Fibroblast of skin of right quadriceps (primary cell): Measurements from ENCODE around the gene CALHM4.

Source experiments
- DNase-seq: peaks from one replicate; pipeline ENCODE4 v3.0.0-alpha.2; 2013

The CALHM4 gene, protein sequence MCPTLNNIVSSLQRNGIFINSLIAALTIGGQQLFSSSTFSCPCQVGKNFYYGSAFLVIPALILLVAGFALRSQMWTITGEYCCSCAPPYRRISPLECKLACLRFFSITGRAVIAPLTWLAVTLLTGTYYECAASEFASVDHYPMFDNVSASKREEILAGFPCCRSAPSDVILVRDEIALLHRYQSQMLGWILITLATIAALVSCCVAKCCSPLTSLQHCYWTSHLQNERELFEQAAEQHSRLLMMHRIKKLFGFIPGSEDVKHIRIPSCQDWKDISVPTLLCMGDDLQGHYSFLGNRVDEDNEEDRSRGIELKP

GRCh38 chr6:116553451-116553850 lies at the start of gene CALHM4:
Gene CALHM4 (plus strand): TSS chr6:116553751. CDS start chr6:116553794, 43 bp downstream.
- no peak for DNase-seq

- DNase-seq = no peak
Measured at GRCh38 chr6:116507324-116507723, 46.2 kb upstream of the CALHM4 start.

- DNase-seq = no peak
Measured at GRCh38 chr6:116508527-116508926, 45.0 kb upstream of the CALHM4 start.

DNA sequence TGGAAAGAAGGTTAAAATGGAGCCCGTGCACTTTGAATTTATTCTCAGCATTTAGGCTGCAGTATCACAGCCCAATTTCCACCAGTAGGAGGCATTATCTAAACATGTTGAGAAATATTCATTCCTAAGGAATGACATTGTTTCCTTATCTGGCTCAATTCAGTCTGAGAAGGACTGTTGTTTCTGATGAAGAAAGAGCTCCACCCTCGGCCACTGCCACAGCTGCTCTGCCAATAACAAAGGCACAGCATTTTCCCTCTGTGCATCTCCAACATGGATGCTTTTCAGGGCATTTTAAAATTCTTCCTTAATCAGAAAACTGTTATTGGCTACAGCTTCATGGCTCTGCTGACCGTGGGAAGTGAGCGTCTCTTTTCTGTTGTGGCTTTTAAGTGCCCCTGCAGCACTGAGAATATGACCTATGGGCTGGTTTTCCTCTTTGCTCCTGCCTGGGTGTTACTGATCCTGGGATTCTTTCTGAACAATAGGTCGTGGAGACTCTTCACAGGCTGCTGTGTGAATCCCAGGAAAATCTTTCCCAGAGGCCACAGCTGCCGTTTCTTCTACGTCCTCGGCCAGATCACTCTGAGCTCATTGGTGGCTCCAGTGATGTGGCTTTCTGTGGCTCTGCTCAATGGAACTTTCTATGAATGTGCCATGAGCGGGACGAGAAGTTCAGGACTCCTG lies 42.0 kb upstream of the CALHM4 start, which contains the start of gene CALHM5:
Gene CALHM5 (plus strand): TSS at position 216 of the 687 bp plus-strand sequence. CDS start 58 bp downstream, at position 274.
- peak; percentile 85 for DNase-seq

- DNase-seq = no peak
Measured at GRCh38 chr6:116512111-116512559, 41.4 kb upstream of the CALHM4 start.

DNA sequence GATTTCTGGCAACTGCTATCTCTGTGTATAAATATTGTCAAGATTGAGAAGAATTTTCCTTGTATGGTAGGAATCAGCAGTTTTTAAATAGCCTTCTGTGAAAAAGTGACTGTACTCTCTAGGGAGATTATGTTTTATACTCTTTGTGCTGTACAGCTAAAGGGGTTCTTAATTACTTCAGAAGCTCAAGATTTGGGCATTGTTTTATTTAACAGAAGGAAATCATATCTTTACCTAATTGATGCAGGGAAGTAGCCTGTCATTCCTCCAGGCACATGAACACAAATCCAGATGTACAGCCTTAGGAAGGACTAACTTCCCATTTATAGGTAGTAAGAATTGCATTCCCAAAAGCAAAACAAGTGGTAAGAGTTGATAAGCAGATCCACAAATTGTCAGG lies 40.8 kb upstream of the CALHM4 start:
- no peak for DNase-seq

DNA sequence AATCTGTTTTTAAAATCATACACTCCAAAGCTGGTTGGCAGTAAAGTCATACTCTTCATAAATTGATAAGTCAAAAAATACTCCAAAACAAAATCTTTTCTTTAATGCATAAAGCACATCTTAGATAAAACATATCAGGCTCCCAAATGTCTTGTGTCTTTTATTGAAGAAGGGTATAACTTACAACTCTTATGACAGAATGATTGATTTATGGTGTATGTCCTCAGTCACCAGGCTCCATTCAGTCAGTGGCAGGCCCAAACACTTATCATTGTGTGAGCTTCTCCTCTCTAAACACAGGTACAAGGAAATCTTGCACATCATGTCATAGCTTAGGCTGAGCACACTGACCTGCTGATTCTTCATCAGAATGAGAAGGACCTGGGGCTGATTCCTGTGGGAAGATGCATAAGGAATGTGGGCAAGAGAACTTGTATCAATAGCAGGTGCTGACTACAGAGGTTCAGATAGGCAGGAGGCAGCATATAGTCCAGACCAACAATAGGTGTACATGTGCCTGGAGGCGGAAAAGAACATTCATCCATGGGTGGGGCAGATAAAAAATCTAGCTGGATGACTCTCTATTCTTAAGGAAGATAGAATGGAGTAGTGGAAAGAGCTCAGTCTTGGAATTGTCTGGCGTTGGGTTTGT lies 40.2 kb upstream of the CALHM4 start:
- DNase-seq = no peak

GRCh38 chr6:116514111-116514510 lies 39.4 kb upstream of the CALHM4 start:
- no peak for DNase-seq

- DNase-seq = no peak
Measured at GRCh38 chr6:116515141-116515540, 38.4 kb upstream of the CALHM4 start.

GRCh38 chr6:116518621-116519368 lies 34.8 kb upstream of the CALHM4 start:
- DNase-seq = no peak

DNA sequence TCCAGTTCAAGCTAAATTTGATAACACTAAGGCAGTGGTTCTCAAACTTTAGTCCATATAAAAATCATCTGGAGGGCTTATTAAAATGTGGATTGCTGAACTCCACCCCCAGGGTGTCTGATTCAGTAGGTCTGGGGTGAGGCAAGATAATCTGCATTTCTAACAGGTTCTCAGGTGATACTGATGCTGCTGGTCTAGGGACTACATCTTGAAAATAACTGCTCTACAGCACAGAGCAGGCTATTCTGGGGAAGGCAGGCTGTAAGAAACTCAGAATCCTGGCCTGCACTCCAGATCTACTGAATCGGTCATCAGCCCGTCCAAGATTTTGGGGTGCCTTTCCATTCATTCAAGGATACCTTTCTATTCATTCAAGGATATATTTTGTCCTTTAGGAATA lies 30.7 kb upstream of the CALHM4 start:
- DNase-seq = no peak

DNA sequence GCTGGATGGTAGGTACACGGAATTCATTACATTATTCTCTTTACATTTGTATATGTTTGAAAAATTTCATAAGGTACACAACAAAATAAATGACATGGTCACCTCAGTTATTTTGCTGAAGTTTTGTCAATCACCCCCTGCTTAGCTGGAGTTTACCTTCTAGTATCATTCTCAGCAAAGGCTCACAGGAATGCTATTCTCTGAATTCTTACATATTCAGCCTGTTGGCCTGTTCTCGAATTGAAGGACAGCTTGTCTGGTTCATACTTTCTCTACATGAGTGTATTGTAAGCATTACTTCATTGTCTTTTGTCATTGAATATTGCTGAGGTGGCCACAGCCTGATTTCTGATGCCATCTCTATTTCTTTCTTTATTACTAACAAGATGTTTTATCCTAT lies 29.3 kb upstream of the CALHM4 start:
- DNase-seq = no peak

- DNase-seq = no peak
Measured at GRCh38 chr6:116528133-116528532, 25.4 kb upstream of the CALHM4 start.

DNA sequence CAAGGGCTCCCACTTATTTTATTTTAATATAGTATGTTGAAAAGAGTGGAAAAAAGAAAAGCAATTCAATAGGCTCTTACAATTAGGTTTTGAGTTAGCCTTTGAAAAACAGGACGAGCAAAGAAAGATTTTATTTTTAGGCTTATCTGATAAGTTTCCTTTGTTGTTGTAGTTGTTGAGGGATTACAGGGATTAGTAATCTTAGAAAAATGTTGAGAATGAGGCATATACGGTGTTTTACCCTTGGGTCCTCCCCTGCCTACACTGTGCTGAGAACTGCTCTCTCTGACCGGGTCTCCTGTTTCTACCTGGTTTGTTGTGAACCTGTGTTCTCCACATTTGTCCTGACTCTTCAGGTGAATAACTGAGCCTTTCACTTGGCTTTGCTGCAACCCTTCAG lies 24.8 kb upstream of the CALHM4 start:
- DNase-seq = no peak

DNA sequence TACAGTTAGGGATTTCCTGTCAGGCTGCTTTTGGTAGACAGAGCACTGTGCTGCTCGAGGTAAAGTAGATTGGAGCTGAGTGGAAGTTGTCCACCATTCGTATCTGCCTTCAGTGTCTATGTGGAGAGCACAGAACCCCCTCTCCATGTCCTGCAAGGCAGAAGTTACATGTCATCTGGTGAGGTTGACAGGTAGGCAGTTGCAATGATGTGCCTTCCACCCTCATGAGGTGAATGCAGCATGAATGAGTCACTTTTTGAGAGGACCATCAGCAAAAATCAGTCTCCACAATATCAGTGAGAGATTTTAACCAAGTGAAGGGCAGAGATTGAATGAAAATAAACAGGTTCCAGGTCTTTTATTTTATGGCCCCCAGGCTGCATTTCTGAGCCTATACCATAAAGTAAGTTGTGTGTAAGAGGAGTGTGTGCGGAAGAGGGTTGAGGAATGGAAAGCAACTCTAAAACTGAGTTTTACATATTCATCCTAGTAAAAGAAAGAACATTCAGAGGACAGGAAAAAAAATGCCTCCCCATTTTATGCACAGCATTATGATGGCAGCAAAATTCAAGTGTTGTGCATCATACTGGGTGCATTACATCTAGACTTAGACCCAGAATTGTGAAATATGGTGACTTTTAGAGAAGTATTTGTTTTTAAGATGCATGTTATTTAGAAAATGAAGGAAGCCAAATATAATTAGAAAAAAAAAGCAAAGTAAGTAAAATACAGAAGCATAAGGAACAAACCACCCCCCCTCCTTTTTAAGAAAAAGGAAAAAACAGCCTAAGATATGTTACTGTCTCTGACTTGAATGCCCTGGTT lies 23.9 kb upstream of the CALHM4 start:
- DNase-seq = no peak

GRCh38 chr6:116530436-116530835 lies 23.1 kb upstream of the CALHM4 start:
- DNase-seq = no peak

DNA sequence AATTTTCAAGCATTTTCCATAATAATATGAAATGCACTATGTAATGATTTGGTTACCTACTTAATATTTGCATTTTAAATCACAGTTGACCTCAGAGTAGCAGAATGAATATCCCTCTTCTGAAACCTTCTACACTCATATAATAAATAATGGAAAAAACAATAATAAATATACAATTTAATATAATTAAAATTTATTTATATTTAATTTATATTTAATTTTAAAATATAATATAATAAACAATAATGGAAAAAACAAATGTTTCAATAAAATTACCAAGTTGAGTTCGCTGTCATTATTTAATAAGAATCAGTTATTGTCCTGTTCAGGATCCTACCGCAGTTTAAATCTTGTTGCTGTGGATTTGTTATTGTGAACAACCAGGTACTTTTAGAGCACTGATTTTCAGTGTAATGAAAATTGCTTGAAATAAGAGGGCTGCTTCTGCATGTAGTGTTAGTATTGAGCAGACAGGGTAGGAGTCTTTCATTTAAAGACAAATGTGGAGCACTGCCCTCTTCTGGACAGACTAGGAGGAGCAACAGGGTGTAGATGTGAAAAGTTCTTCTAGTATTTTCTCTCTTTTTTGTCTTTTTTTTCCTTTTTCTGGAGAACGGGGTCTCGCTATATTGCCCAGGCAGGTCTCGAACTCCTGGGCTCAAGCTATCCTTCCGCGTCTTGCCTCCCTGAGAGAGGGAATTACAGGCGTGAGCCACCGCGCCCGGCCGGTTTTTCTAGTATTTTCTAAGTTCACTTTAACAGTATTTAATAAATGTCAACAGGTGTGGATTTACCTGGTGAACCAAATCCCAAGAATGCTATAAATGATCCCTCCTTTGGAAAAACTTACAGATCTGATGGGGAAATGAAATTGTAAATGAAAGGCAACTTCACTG lies 21.6 kb upstream of the CALHM4 start:
- DNase-seq = peak; percentile 63

DNA sequence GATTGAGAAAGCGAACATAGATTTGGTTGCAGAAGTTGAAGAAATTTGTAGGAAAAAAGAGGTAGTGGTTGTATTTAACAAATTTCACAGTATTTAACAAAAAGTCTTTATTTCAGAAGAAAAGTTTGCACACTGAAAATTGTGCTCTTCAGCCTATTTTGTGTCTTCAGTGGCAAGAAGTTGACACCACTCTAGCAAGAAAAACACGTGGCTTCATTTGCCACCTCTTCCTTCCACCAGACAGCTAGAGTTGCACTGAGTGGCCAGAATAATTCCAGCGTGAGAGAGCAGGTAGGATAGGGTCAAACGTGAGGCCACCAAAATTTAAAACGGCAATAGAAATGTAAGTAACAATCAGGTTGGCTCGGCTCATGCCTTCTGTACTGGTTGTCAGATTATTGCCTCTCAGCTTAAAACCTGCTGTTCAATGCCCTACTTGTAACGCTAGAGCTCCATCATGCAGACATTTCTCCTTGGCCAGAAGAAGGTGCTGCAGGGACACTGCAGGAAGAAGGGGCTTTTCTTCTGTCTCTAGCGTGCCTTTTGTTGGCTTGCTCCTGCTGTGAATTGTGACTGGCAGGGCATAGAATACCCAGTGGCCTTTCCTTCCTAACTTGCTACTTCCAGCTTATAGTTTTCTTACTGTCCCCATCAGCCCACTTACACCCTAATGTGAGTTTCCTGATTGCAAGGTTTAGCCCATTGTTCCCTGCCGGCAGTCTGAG lies 20.2 kb upstream of the CALHM4 start:
- no peak for DNase-seq

- DNase-seq = no peak
Measured at GRCh38 chr6:116535109-116535508, 18.4 kb upstream of the CALHM4 start.

DNA sequence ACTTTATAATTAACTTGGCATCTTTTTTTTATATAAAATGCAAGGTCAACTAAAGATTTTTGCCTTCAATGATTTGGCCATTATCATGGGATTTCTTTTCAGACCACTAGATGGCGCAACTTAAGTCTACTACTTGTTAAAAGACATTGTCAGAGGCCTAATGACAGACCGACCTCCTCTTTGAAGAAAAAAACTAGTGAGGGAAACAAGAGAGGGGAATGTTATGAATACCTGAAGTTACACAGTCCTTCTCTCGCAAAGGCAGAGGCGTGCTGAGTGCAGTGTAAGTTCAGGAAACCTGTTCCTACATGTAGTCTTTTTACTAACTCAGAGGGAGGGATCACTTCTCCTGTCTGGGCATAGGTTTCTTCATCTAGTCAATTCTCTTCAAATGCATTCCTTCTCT lies 17.3 kb upstream of the CALHM4 start:
- DNase-seq = peak; percentile 70
